Chondrocyte (in vitro differentiated cells): ENCODE results near the gene ITPK1. TPM values are rescaled to one million over a fixed set of nuclear protein-coding genes. Genes with fewer than 3 reads are reported as not detected.
A peak's percentile ranks its signal among the peaks of the same experiment; 100 is the strongest.

Experiments used
- DNase-seq: peaks from one replicate; pipeline ENCODE4 v3.0.0; 2021; ENCODE audit warnings: mixed read lengths, low spot score
- H3K27ac Mint-ChIP-seq: one replicate; pipeline ENCODE4 v1.8.0; 2021; ENCODE audit warnings: mild to moderate bottlenecking, moderate library complexity, mixed read lengths; ENCODE audit not compliant: unreplicated experiment
- H3K27me3 Mint-ChIP-seq: 2 replicates; pipeline ENCODE4 v1.8.0; 2021; ENCODE audit warnings: low read depth, mixed read lengths
- H3K36me3 Mint-ChIP-seq: 2 replicates; pipeline ENCODE4 v1.8.0; 2021; ENCODE audit warnings: low read depth, mixed read lengths
- H3K4me1 Mint-ChIP-seq: 2 replicates; pipeline ENCODE4 v1.8.0; 2021; ENCODE audit warnings: low read depth, mild to moderate bottlenecking, mixed read lengths
- H3K4me3 Mint-ChIP-seq: one replicate; pipeline ENCODE4 v1.8.0; 2021; ENCODE audit warnings: mild to moderate bottlenecking, moderate library complexity, mixed read lengths; ENCODE audit not compliant: unreplicated experiment
- H3K9me3 Mint-ChIP-seq: 2 replicates; pipeline ENCODE4 v1.8.0; 2021; ENCODE audit warnings: low read depth, mixed read lengths
- total RNA-seq: library from RNA; stranded (reverse); gene quantifications from 3 replicates; pipeline ENCODE4 v1.2.1, GENCODE V29; 2021
- TF ChIP-seq, protein P1 (sequence below): fragments of 200-600 bp; sonication (generic); IDR thresholded peaks from 2 replicates; pipeline ENCODE4 v1.5.0; 2021; ENCODE audit warnings: antibody characterized with exemption, mild to moderate bottlenecking, moderate library complexity

Gene ITPK1
- total RNA-seq, 1 donor from 2014 or later = 27.7 TPM

DNA sequence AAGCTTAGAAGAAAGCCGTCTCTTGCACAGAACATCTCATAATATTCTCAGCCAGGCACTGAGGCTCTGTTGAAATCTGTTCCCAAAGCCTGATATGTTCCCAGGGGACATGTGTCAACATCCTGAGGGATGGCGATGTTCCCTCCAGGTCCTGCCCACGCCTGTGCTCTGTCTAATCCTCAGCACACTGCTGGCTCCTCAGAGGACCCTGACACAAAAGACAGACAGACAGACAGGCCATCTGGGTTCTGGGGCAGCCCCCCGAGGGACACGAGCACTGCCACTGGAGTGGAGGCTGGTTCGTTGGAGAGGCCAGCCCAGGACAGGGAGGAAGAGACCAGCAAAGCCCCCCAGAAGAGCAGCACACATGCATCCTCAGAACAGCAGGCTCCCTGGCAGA is 165.0 kb downstream of the ITPK1 start:
- Mint-ChIP-seq H3K4me1 (peaks cover 11% of the 10 kb centered on the region), H3K4me3 (no peak overlapping the region), H3K9me3 (no peaks in the 10 kb centered on the region), H3K27ac (no peak overlapping the region), H3K27me3 (peaks cover 3% of the 10 kb centered on the region), H3K36me3 (peaks cover 13% of the 10 kb centered on the region)
- TF ChIP-seq, protein P1, sequence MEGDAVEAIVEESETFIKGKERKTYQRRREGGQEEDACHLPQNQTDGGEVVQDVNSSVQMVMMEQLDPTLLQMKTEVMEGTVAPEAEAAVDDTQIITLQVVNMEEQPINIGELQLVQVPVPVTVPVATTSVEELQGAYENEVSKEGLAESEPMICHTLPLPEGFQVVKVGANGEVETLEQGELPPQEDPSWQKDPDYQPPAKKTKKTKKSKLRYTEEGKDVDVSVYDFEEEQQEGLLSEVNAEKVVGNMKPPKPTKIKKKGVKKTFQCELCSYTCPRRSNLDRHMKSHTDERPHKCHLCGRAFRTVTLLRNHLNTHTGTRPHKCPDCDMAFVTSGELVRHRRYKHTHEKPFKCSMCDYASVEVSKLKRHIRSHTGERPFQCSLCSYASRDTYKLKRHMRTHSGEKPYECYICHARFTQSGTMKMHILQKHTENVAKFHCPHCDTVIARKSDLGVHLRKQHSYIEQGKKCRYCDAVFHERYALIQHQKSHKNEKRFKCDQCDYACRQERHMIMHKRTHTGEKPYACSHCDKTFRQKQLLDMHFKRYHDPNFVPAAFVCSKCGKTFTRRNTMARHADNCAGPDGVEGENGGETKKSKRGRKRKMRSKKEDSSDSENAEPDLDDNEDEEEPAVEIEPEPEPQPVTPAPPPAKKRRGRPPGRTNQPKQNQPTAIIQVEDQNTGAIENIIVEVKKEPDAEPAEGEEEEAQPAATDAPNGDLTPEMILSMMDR = no peak
- no peak for DNase-seq

DNA sequence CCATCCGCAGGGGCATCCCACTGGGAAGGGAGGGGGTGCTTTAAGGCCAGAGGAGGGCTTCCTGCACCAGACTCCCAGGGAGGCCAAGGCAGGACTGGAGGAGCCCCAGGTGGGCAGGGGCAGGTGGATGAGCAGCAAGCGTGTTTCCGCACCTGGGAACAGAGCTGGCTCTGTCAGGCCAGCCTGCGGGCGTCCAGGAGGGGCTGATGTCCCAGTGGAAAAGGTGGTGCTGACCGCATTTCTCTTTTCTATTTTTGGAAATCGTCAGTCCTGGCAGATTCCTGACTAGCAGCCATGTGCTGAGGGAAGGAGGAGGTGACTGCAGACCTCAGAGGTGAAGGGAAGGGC is 165.6 kb downstream of the ITPK1 start:
- no peak for DNase-seq
- Mint-ChIP-seq H3K27me3 (peaks cover 3% of the 10 kb centered on the region), H3K4me3 (no peak overlapping the region), H3K9me3 (no peaks in the 10 kb centered on the region), H3K36me3 (peaks cover 13% of the 10 kb centered on the region), H3K4me1 (peaks cover 11% of the 10 kb centered on the region), H3K27ac (no peak overlapping the region)
- TF ChIP-seq, protein P1 = no peak

DNA sequence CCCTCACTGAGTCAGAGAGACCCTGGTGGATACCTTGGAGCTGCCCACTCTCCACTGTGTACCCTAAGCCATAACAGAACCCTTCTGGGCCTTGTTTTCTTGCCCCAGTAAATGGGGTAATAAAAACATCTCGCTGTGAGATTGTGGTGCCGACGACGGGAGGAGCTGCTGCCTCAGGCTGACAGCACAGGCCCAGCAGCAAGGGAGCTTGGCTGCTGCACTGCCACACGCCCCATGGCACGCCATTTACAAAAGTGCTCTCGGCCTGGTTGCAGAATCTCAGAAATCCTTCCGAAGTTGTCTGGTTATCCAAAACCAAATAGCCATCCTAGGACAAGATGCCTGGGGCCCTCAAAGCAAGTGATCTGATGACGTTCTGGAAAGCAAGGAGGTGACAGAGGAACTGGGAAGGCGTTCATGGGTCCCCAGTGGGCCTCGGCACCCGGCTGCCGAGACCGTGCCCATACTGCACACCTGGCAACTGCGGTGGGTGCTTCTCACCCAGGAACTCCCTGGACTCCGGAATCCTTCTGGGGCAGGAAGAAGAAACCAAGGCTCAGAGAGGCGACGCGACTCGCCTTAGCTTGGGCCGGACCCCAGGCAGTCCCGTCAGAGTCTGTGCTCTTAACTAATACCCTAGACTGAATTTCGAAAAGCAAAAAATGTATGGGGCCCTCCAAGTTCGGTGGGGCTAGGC is 166.1 kb downstream of the ITPK1 start:
- H3K4me1 Mint-ChIP-seq = peaks cover 11% of the 10 kb centered on the region
- peaks cover 3% of the 10 kb centered on the region for H3K27me3 Mint-ChIP-seq
- TF ChIP-seq, protein P1 = no peak
- peaks cover 13% of the 10 kb centered on the region for H3K36me3 Mint-ChIP-seq
- H3K4me3 Mint-ChIP-seq = no peak overlapping the region
- DNase-seq = no peak
- H3K9me3 Mint-ChIP-seq = no peaks in the 10 kb centered on the region
- H3K27ac Mint-ChIP-seq = no peak overlapping the region

DNA sequence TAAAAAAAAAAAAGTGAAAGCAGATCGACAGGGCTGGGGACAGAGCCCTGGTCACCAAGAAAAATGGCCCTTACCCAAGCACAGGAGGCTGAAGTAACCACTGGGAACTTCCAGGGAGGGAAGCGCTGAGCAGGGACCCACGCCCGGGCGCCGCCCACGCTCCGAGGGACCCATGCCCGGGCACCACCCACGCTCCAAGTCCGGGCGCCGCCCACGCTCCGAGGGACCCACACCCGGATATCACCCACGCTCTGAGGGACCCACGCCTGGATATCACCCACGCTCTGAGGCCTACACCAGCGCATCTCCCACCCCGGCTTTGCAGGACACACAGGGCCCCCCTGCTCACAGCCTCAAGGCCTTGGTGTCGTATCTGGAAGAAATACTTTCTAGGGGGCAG is 167.1 kb downstream of the ITPK1 start:
- H3K27ac Mint-ChIP-seq = no peak overlapping the region
- DNase-seq = no peak
- H3K36me3 Mint-ChIP-seq = peaks cover 13% of the 10 kb centered on the region
- peaks cover 11% of the 10 kb centered on the region for H3K4me1 Mint-ChIP-seq
- H3K27me3 Mint-ChIP-seq = peaks cover 3% of the 10 kb centered on the region
- H3K4me3 Mint-ChIP-seq = no peak overlapping the region
- TF ChIP-seq, protein P1 = no peak
- H3K9me3 Mint-ChIP-seq = no peaks in the 10 kb centered on the region

DNA sequence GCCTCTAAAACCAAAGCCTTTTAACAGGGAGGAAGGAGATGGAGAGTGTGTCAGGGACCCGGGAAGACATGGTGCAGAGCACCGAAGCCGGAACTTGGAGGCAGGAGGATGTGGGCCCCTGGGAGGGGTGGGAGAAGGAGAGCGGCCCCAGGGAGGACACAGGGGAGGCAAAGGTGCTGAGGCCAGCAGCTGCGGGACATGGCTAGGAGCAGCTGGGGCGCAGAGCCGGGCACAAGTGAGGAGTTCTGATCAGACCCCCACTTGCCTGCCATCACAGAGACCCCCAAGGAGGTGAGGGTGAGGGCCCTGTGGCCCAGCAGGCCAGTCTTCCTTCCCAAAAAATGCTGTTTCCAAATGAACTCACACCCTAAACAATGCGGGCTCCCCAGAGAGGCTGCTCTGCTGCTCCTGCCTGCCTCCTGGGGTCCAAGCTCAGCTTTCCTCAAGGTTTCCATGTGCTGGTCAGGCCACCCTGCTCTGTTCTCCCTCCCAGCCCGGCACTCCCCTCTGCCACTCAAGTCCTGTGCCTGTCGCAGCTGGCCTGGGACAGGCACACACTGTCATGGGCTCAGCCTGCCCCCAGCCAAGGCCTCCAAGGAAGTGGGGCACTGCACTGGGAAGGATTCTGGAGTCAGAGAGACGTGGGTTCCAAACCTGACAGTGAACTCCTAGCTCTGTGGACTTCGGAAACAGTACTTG is 168.7 kb downstream of the ITPK1 start:
- Mint-ChIP-seq H3K36me3 (peaks cover 13% of the 10 kb centered on the region), H3K4me1 (peaks cover 11% of the 10 kb centered on the region), H3K27me3 (peaks cover 2% of the 10 kb centered on the region), H3K27ac (peak overlapping the region; percentile 65), H3K9me3 (no peaks in the 10 kb centered on the region), H3K4me3 (no peak overlapping the region)
- no peak for DNase-seq
- TF ChIP-seq, protein P1 = no peak
